ENCODE results near the gene NTRK3.

Gene NTRK3

GRCh38 chr15:88120026-88120425 lies 136.5 kb downstream of the NTRK3 start:
- Histone ChIP-seq H3K4me1 (ENCODE audit: control insufficient read depth in 1 of 2, insufficient read depth in 2 of 2, low read length in 2 of 2) (no peaks in the 10 kb centered on the region), H3K23ac (ENCODE audit: low read length) (no peak overlapping the region), H3K36me3 (ENCODE audit: control insufficient read depth in 1 of 2, insufficient read depth in 2 of 2, low read length in 2 of 2) (no peaks in the 10 kb centered on the region), H4K91ac (ENCODE audit: low read depth, low read length) (no peak overlapping the region), H2BK120ac (ENCODE audit: insufficient read depth, low read length, poor library complexity) (no peak overlapping the region), H2AFZ (ENCODE audit: insufficient read depth, low read length, poor library complexity) (no peak overlapping the region), H3K4me3 (ENCODE audit: low read depth, low read length) (no peak overlapping the region), H3K79me1 (ENCODE audit: low read length) (no peaks in the 10 kb centered on the region), H3K27ac (ENCODE audit: low read depth, low read length) (no peak overlapping the region), H3K14ac (ENCODE audit: low read length) (no peak overlapping the region), H3K4ac (ENCODE audit: low read depth, low read length) (no peak overlapping the region), H2AK5ac (ENCODE audit: low read length) (no peak overlapping the region), H3K9ac (ENCODE audit: low read length) (no peak overlapping the region), H4K12ac (ENCODE audit: low read depth, low read length) (no peak overlapping the region), H4K8ac (ENCODE audit: low read depth, low read length) (no peak overlapping the region), H2BK12ac (ENCODE audit: low read length) (no peak overlapping the region), H3K9me3 (ENCODE audit: insufficient read depth, low read depth, low read length) (no peaks in the 10 kb centered on the region), H3K27me3 (ENCODE audit: insufficient read depth, low read length) (no peaks in the 10 kb centered on the region), H3K18ac (ENCODE audit: low read length) (no peak overlapping the region), H2BK5ac (ENCODE audit: low read depth, low read length, poor library complexity) (no peak overlapping the region), H3K79me2 (ENCODE audit: control insufficient read depth, insufficient read depth, low read length, poor library complexity) (no peaks in the 10 kb centered on the region), H3K4me2 (ENCODE audit: low read length) (no peak overlapping the region)
- DNase-seq = no peak
- WGBS (ENCODE audit: extremely low coverage, insufficient coverage, insufficient read length) = no CpG with 5 or more reads among the region's 3 CpGs

- H3K4me3 ChIP-seq (ENCODE audit: low read depth, low read length) = no peak overlapping the region
- H3K18ac ChIP-seq (ENCODE audit: low read length) = no peak overlapping the region
- no peak overlapping the region for H4K12ac ChIP-seq (ENCODE audit: low read depth, low read length)
- H3K4me2 ChIP-seq (ENCODE audit: low read length) = no peak overlapping the region
- H3K9me3 ChIP-seq (ENCODE audit: insufficient read depth, low read depth, low read length) = no peaks in the 10 kb centered on the region
- no peaks in the 10 kb centered on the region for H3K27me3 ChIP-seq (ENCODE audit: insufficient read depth, low read length)
- no peak overlapping the region for H3K27ac ChIP-seq (ENCODE audit: low read depth, low read length)
- no peaks in the 10 kb centered on the region for H3K36me3 ChIP-seq (ENCODE audit: control insufficient read depth in 1 of 2, insufficient read depth in 2 of 2, low read length in 2 of 2)
- H2AK5ac ChIP-seq (ENCODE audit: low read length) = no peak overlapping the region
- H3K23ac ChIP-seq (ENCODE audit: low read length) = no peak overlapping the region
- H2BK12ac ChIP-seq (ENCODE audit: low read length) = no peak overlapping the region
- no CpG with 5 or more reads among the region's 7 CpGs for WGBS (ENCODE audit: extremely low coverage, insufficient coverage, insufficient read length)
- no peak overlapping the region for H3K4ac ChIP-seq (ENCODE audit: low read depth, low read length)
- H3K14ac ChIP-seq (ENCODE audit: low read length) = no peak overlapping the region
- no peak overlapping the region for H4K8ac ChIP-seq (ENCODE audit: low read depth, low read length)
- H3K79me2 ChIP-seq (ENCODE audit: control insufficient read depth, insufficient read depth, low read length, poor library complexity) = no peaks in the 10 kb centered on the region
- H2BK120ac ChIP-seq (ENCODE audit: insufficient read depth, low read length, poor library complexity) = no peak overlapping the region
- no peak overlapping the region for H2BK5ac ChIP-seq (ENCODE audit: low read depth, low read length, poor library complexity)
- no peaks in the 10 kb centered on the region for H3K4me1 ChIP-seq (ENCODE audit: control insufficient read depth in 1 of 2, insufficient read depth in 2 of 2, low read length in 2 of 2)
- no peak overlapping the region for H4K91ac ChIP-seq (ENCODE audit: low read depth, low read length)
- no peak for DNase-seq
- H3K79me1 ChIP-seq (ENCODE audit: low read length) = no peaks in the 10 kb centered on the region
- no peak overlapping the region for H2AFZ ChIP-seq (ENCODE audit: insufficient read depth, low read length, poor library complexity)
- H3K9ac ChIP-seq (ENCODE audit: low read length) = no peak overlapping the region
These were observed 137.8 kb downstream of the NTRK3 start for GRCh38 chr15:88118741-88119140.

- WGBS (ENCODE audit: extremely low coverage, insufficient coverage, insufficient read length) = no CpG with 5 or more reads among the region's 6 CpGs
These were observed 138.5 kb downstream of the NTRK3 start for GRCh38 chr15:88118035-88118434.

GRCh38 chr15:88115486-88116152 lies 140.9 kb downstream of the NTRK3 start:
- H2AK5ac ChIP-seq (ENCODE audit: low read length) = no peak overlapping the region
- no peak overlapping the region for H4K91ac ChIP-seq (ENCODE audit: low read depth, low read length)
- H2AFZ ChIP-seq (ENCODE audit: insufficient read depth, low read length, poor library complexity) = no peak overlapping the region
- H3K79me2 ChIP-seq (ENCODE audit: control insufficient read depth, insufficient read depth, low read length, poor library complexity) = no peaks in the 10 kb centered on the region
- H3K4ac ChIP-seq (ENCODE audit: low read depth, low read length) = no peak overlapping the region
- H4K12ac ChIP-seq (ENCODE audit: low read depth, low read length) = no peak overlapping the region
- H3K14ac ChIP-seq (ENCODE audit: low read length) = no peak overlapping the region
- DNase-seq = no peak
- H3K4me2 ChIP-seq (ENCODE audit: low read length) = no peak overlapping the region
- no peaks in the 10 kb centered on the region for H3K4me1 ChIP-seq (ENCODE audit: control insufficient read depth in 1 of 2, insufficient read depth in 2 of 2, low read length in 2 of 2)
- no peak overlapping the region for H3K23ac ChIP-seq (ENCODE audit: low read length)
- H3K27me3 ChIP-seq (ENCODE audit: insufficient read depth, low read length) = no peaks in the 10 kb centered on the region
- H3K9me3 ChIP-seq (ENCODE audit: insufficient read depth, low read depth, low read length) = no peaks in the 10 kb centered on the region
- no peak overlapping the region for H2BK12ac ChIP-seq (ENCODE audit: low read length)
- no peak overlapping the region for H3K18ac ChIP-seq (ENCODE audit: low read length)
- no peak overlapping the region for H3K27ac ChIP-seq (ENCODE audit: low read depth, low read length)
- no peak overlapping the region for H2BK120ac ChIP-seq (ENCODE audit: insufficient read depth, low read length, poor library complexity)
- H2BK5ac ChIP-seq (ENCODE audit: low read depth, low read length, poor library complexity) = no peak overlapping the region
- no peaks in the 10 kb centered on the region for H3K36me3 ChIP-seq (ENCODE audit: control insufficient read depth in 1 of 2, insufficient read depth in 2 of 2, low read length in 2 of 2)
- H3K79me1 ChIP-seq (ENCODE audit: low read length) = no peaks in the 10 kb centered on the region
- no peak overlapping the region for H3K9ac ChIP-seq (ENCODE audit: low read length)
- H4K8ac ChIP-seq (ENCODE audit: low read depth, low read length) = no peak overlapping the region
- WGBS (ENCODE audit: extremely low coverage, insufficient coverage, insufficient read length) = no CpG with 5 or more reads among the region's 12 CpGs
- no peak overlapping the region for H3K4me3 ChIP-seq (ENCODE audit: low read depth, low read length)

More at GRCh38 chr15:88118035-88118434, 138.5 kb downstream of the NTRK3 start:
- H3K23ac ChIP-seq (ENCODE audit: low read length) = no peak overlapping the region
- H4K91ac ChIP-seq (ENCODE audit: low read depth, low read length) = no peak overlapping the region
- H3K9me3 ChIP-seq (ENCODE audit: insufficient read depth, low read depth, low read length) = no peaks in the 10 kb centered on the region
- no peak overlapping the region for H2AFZ ChIP-seq (ENCODE audit: insufficient read depth, low read length, poor library complexity)
- no peak overlapping the region for H3K4me2 ChIP-seq (ENCODE audit: low read length)
- H4K8ac ChIP-seq (ENCODE audit: low read depth, low read length) = no peak overlapping the region
- H3K9ac ChIP-seq (ENCODE audit: low read length) = no peak overlapping the region
- no peak overlapping the region for H3K27ac ChIP-seq (ENCODE audit: low read depth, low read length)
- no peak overlapping the region for H4K12ac ChIP-seq (ENCODE audit: low read depth, low read length)
- no peak overlapping the region for H3K18ac ChIP-seq (ENCODE audit: low read length)
- no peaks in the 10 kb centered on the region for H3K79me2 ChIP-seq (ENCODE audit: control insufficient read depth, insufficient read depth, low read length, poor library complexity)
- no peaks in the 10 kb centered on the region for H3K4me1 ChIP-seq (ENCODE audit: control insufficient read depth in 1 of 2, insufficient read depth in 2 of 2, low read length in 2 of 2)
- H3K36me3 ChIP-seq (ENCODE audit: control insufficient read depth in 1 of 2, insufficient read depth in 2 of 2, low read length in 2 of 2) = no peaks in the 10 kb centered on the region
- no peak overlapping the region for H2AK5ac ChIP-seq (ENCODE audit: low read length)
- H2BK120ac ChIP-seq (ENCODE audit: insufficient read depth, low read length, poor library complexity) = no peak overlapping the region
- H3K27me3 ChIP-seq (ENCODE audit: insufficient read depth, low read length) = no peaks in the 10 kb centered on the region
- H3K79me1 ChIP-seq (ENCODE audit: low read length) = no peaks in the 10 kb centered on the region
- no peak overlapping the region for H2BK12ac ChIP-seq (ENCODE audit: low read length)
- no peak overlapping the region for H3K14ac ChIP-seq (ENCODE audit: low read length)
- H3K4ac ChIP-seq (ENCODE audit: low read depth, low read length) = no peak overlapping the region
- no peak for DNase-seq
- H2BK5ac ChIP-seq (ENCODE audit: low read depth, low read length, poor library complexity) = no peak overlapping the region
- H3K4me3 ChIP-seq (ENCODE audit: low read depth, low read length) = no peak overlapping the region

All from trophoblast cell (in vitro differentiated cells and primary cell).